Subcutaneous abdominal adipose tissue (tissue), 5 donors: ENCODE results near the gene ARFGEF2.
"Not testable (repeated sequence)": the region's sequence is repeated elsewhere in the genome, so short reads cannot be mapped to it uniquely, and the experiment has no call there.

Experiments
- H3K27ac ChIP-seq: one replicate; pipeline ENCODE4 v1.7.0; 2013; ENCODE audit warnings: low read depth, mild to moderate bottlenecking, inconsistent platforms, low read length, moderate library complexity
- H3K27me3 ChIP-seq, 5 donors: one replicate each; pipeline ENCODE4 v1.7.0; 2013; ENCODE audit warnings: low read length in 5 of 5, inconsistent platforms in 1 of 5; ENCODE audit not compliant: control insufficient read depth in 5 of 5, insufficient read depth in 4 of 5
- H3K36me3 ChIP-seq, 5 donors: one replicate each; pipeline ENCODE4 v1.7.0; 2013; ENCODE audit warnings: low read length in 5 of 5; ENCODE audit not compliant: control insufficient read depth in 5 of 5, insufficient read depth in 5 of 5
- H3K4me1 ChIP-seq, 5 donors: one replicate each; pipeline ENCODE4 v1.7.0; 2013; ENCODE audit warnings: low read length in 5 of 5, mild to moderate bottlenecking in 3 of 5, moderate library complexity in 1 of 5; ENCODE audit not compliant: control insufficient read depth in 5 of 5, insufficient read depth in 5 of 5
- H3K4me3 ChIP-seq, 5 donors: one replicate each; pipeline ENCODE4 v1.7.0; 2013; ENCODE audit warnings: low read length in 5 of 5, low read depth in 1 of 5
- H3K9ac ChIP-seq, 5 donors: one replicate each; pipeline ENCODE4 v1.7.0; 2013; ENCODE audit warnings: low read length in 5 of 5, mild to moderate bottlenecking in 4 of 5, moderate library complexity in 3 of 5
- H3K9me3 ChIP-seq, 5 donors: one replicate each; pipeline ENCODE4 v1.7.0; 2013; ENCODE audit warnings: low read length in 5 of 5; ENCODE audit not compliant: control insufficient read depth in 5 of 5
- donor health status: healthy.
- donor health status: healthy.
- donor health status: healthy.
- donor health status: healthy.
- donor health status: healthy.

Gene ARFGEF2

DNA sequence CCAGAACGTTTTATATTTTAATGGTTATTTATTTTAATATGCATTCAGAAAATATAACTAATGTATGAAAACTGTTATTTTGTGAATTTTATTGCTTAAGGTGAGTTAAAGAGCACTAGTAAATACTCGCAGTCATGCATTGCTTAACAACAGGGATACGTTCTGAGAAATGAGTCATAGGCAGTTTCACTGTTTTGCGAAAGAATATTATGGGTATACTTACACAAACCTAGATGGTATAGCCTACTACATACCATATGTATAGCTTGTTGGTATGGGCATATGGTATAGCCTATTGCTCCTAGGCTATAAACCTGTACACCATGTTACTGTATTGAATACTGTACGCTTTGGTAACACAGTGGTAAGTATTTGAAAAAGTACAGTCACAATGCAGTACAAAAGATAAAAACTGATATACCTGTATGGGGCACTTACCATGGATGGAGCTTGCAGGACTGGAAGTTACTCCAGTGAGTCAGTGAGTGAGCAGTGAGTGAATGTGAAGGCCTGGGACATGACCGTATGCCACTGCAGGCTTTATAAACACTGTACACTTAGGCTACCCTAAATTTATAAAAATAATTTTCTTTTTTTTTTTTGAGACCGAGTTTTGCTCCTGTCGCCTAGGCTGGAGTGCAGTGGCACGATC, 38.5 kb downstream of the ARFGEF2 start:
- no peaks in the 10 kb centered on the region for H3K9me3 ChIP-seq

DNA sequence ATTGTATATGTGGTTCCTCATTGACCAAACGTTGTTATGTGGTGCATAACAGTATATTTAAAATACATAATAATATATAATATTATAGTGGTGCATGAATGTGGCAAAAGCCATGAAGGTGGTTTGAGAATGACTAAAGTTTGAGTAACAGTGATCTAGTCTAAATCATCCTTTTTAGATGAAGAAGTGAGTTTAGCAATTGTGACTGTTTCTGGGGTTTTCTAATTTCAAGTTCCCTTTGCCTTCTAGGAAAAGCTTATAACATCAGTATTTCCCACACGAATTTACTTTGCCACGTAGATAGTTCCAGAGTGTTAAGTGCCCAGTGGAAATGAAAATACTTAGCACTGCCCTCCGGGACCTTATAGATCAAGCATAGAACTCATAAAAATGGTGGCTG, 40.9 kb downstream of the ARFGEF2 start:
- no peaks in the 10 kb centered on the region for H3K9me3 ChIP-seq
- no peak overlapping the region for H3K27ac ChIP-seq
- H3K4me1 ChIP-seq, result peaks cover 0 to 2% (median 0%) of the 10 kb centered on the region in 5 donors

More for the DNA sequence above, 38.5 kb downstream of the ARFGEF2 start:
- peaks cover 35 to 65% (median 51%) of the 10 kb centered on the region in 5 donors for H3K36me3 ChIP-seq
- no peak overlapping the region for H3K9ac ChIP-seq
- H3K4me1 ChIP-seq, result peaks cover 0 to 2% (median 0%) of the 10 kb centered on the region in 5 donors
- H3K4me3 ChIP-seq, result no peak overlapping the region
- H3K27ac ChIP-seq, result no peak overlapping the region
- H3K27me3 ChIP-seq, result no peaks in the 10 kb centered on the region

DNA sequence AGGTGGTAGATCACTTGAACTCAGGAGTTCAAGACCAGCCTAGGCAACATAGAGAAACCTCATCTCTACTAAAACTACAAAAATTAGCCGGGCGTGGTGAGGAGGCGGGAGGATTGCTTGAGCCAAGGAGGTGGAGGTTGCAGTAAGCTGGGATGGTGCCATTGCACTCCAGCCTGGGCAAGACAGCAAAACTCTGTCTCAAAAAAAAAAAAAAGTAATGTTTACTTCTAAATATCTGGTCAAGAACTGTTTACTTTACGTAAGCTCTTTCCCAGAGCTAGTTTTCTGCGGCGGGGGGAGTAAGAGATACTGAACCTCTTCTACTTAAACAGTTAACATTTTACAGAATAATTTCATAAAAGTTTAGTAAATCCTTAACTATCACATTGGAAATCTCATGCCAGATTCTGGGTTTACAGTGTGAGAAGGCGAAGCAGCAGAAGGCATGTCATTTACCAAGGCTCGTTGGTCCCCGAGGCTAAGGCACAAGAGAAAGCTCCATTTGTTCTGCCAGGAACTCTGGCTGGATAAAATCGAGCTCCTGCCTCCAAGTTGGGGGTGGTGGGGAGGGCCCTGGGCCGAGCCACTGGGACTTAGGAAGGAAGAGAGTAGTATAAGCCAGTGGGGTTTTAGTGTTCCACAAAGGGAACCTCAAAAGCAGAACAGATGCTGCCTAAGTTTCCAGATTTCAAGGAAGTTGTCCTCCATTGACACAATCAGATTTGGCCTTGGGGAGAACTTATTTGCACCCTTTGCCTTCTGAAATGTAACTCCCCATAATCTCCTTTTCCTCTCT, 41.7 kb downstream of the ARFGEF2 start:
- Histone ChIP-seq H3K4me3 (no peak overlapping the region), H3K9me3 (no peaks in the 10 kb centered on the region), H3K4me1 (no peaks in the 10 kb centered on the region), H3K9ac (no peak overlapping the region), H3K27ac (no peak overlapping the region), H3K36me3 (peaks cover 32 to 55% (median 47%) of the 10 kb centered on the region in 5 donors), H3K27me3 (no peaks in the 10 kb centered on the region)

More for the DNA sequence above, 40.9 kb downstream of the ARFGEF2 start:
- Histone ChIP-seq H3K9ac (no peak overlapping the region), H3K4me3 (no peak overlapping the region), H3K36me3 (peaks cover 34 to 59% (median 48%) of the 10 kb centered on the region in 5 donors), H3K27me3 (no peaks in the 10 kb centered on the region)

DNA sequence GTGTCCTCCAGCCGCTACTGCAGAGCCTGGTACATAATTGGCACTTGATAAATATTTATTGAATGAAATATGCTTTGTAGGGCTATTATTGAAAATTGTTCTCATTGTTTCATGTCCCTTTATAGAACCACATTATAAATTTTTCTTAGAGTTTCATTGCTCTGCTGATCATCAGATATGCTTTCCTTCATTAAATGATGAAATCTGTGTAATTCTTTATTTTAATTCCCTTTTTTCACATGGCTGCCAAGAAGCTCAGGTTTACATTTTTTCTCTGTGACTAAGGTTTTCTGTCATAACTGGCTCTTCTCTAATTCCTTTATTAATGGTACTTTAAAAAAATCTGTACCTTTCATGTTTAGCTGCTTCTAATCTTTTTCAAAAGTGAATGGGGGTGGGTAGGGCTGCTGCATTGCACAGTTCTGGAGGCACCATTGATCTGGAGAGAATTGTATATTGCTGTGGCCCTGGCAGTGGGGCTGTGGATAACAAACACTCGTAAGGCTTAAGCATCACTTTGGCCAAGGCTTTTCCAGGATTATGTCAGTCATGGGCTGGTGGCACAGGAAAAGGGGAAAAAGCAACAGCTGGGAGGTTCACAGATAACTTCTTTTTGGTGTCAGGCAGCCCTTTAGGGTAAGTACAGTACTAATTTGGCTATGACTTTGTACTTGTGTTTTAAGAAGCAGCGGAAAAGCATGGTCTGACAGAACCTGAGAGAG, 43.8 kb downstream of the ARFGEF2 start:
- H3K36me3 ChIP-seq, result peaks cover 33 to 55% (median 54%) of the 10 kb centered on the region in 5 donors

DNA sequence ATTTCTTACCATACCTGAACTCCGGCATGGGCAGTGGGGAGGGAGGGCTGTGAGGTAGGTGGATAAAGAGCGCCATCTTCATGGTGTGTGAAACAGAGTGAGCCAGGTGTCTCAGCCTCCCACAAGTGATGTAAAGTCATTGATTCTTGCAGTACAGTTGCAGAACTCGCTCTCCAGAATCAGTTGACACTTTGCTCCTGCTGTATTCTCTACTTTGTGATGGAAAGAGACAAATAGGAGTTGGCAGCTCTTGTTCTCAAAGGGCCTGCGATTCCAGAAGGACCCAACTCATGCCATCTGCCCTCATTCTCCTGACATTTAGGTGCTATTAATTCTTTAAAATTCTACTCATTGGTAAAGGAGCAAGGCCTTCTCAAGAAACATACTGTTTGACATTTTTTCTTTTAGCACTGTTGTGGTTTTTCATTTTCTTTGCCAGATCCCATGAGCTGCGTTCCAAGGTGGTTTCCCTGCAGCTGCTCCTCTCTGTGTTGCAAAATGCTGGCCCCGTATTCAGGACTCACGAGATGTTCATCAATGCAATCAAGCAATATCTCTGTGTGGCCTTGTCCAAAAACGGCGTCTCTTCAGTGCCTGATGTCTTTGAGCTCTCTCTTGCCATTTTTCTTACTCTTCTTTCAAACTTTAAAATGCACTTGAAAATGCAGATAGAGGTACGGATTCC, 49.3 kb downstream of the ARFGEF2 start:
- peaks cover 29 to 75% (median 71%) of the 10 kb centered on the region in 5 donors for H3K36me3 ChIP-seq
- H3K27ac ChIP-seq, result no peak overlapping the region

More for the DNA sequence above, 43.8 kb downstream of the ARFGEF2 start:
- Histone ChIP-seq H3K9ac (no peak overlapping the region), H3K4me3 (no peak overlapping the region), H3K4me1 (no peaks in the 10 kb centered on the region), H3K9me3 (no peaks in the 10 kb centered on the region), H3K27ac (no peak overlapping the region), H3K27me3 (no peaks in the 10 kb centered on the region)

DNA sequence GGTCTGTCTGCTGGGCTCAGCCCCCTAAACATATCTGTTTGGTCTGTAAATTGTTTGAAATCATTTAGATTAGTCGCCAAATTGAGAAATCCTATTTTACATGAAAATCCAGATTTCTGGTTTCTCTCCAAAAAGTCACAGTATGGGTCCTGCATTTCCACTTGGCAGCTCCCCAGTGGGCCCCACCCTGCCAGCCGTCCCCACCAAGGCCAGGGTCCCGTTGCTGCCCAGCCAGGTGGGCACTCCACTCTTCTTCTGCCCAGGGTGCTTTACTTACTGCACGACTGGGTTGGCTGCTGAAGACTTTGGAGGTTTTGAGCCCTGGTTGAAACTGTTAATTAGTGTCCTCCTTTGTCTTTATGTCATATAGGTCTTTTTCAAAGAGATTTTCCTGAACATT, 50.4 kb downstream of the ARFGEF2 start:
- no peaks in the 10 kb centered on the region for H3K9me3 ChIP-seq
- peaks cover 0 to 20% (median 0%) of the 10 kb centered on the region in 5 donors for H3K4me1 ChIP-seq
- no peak overlapping the region for H3K4me3 ChIP-seq
- no peaks in the 10 kb centered on the region for H3K27me3 ChIP-seq
- peaks cover 24 to 74% (median 65%) of the 10 kb centered on the region in 5 donors for H3K36me3 ChIP-seq
- H3K27ac ChIP-seq, result no peak overlapping the region
- H3K9ac ChIP-seq, result no peak overlapping the region

More for the DNA sequence above, 49.3 kb downstream of the ARFGEF2 start:
- Histone ChIP-seq H3K9ac (no peak overlapping the region), H3K4me1 (peaks cover 0 to 15% (median 0%) of the 10 kb centered on the region in 5 donors), H3K4me3 (no peak overlapping the region), H3K9me3 (no peaks in the 10 kb centered on the region), H3K27me3 (no peaks in the 10 kb centered on the region)

DNA sequence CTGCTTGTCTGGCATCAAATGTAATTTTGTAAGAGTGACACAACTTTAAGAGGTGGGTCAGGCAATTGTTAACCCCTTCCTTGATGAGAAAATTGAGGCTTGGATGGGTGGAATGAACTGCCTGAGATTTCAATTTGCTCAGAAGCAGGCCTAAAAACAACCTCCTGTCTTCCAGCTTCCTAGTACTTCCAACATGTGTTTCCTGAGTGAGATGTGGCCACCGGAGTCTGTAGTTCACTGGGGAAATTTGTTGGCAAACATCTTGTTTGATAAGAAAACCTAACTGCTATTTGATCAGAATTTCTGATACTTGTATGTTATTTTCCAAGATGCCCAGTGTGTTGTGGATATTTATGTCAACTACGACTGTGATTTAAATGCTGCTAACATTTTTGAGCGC, 51.3 kb downstream of the ARFGEF2 start:
- no peaks in the 10 kb centered on the region for H3K9me3 ChIP-seq
- H3K27me3 ChIP-seq, result no peaks in the 10 kb centered on the region
- H3K36me3 ChIP-seq, result peaks cover 27 to 72% (median 60%) of the 10 kb centered on the region in 5 donors
- H3K27ac ChIP-seq, result peak overlapping the region; percentile 17
- H3K4me1 ChIP-seq, result peaks cover 0 to 20% (median 0%) of the 10 kb centered on the region in 5 donors
- H3K4me3 ChIP-seq, result no peak overlapping the region
- H3K9ac ChIP-seq, result no peak overlapping the region

DNA sequence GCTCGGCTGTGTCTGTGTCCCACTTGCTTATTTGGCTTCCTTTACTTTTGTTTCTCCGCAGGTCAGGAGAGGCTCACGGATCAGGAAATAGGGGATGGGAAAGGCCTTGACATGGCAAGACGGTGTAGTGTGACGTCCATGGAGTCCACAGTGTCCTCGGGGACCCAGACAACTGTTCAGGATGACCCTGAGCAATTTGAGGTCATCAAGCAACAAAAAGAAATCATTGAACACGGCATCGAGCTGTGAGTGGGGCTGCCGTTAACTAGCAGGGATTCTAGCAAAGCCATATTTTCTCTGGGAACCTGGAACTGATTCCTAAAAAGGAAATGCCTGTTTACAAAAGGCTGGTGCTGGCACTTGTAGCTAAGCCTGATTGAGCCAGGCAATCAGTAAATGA, 54.4 kb downstream of the ARFGEF2 start:
- peaks cover 23 to 50% (median 37%) of the 10 kb centered on the region in 5 donors for H3K36me3 ChIP-seq

DNA sequence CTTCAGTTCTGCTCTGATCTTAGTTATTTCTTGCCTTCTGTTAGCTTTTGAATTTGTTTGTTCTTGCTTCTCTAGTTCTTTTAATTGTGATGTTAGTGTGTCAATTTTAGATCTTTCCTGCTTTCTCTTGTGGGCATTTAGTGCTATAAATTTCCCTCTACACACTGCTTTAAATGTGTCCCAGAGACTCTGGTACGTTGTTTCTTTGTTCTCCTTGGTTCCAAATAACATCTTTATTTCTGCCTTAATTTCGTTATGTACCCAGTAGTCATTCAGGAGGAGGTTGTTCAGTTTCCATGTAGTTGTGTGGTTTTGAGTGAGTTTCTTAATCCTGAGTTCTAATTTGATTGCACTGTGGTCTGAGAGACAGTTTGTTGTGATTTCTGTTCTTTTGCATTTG, 58.5 kb downstream of the ARFGEF2 start:
- Histone ChIP-seq H3K4me1 (peaks cover 0 to 14% (median 0%) of the 10 kb centered on the region in 5 donors), H3K36me3 (peaks cover 19 to 51% (median 39%) of the 10 kb centered on the region in 5 donors)
- H3K27me3 ChIP-seq, H3K27ac ChIP-seq, H3K9me3 ChIP-seq, H3K4me3 ChIP-seq, H3K9ac ChIP-seq: not testable (repeated sequence)

More for the DNA sequence above, 54.4 kb downstream of the ARFGEF2 start:
- H3K4me1 ChIP-seq, result peaks cover 0 to 20% (median 0%) of the 10 kb centered on the region in 5 donors
- no peaks in the 10 kb centered on the region for H3K27me3 ChIP-seq
- H3K9me3 ChIP-seq, result no peaks in the 10 kb centered on the region
- H3K27ac ChIP-seq, result no peak overlapping the region
- H3K4me3 ChIP-seq, result no peak overlapping the region
- H3K9ac ChIP-seq, result no peak overlapping the region
